ENCODE measurements around the gene ERC1. TPM values are rescaled to one million over a fixed set of nuclear protein-coding genes. Genes with fewer than 3 reads are reported as not detected.

The ERC1 gene
- total RNA-seq, 2 donors from 2014 or later: 18.9 to 72.9 TPM

DNA sequence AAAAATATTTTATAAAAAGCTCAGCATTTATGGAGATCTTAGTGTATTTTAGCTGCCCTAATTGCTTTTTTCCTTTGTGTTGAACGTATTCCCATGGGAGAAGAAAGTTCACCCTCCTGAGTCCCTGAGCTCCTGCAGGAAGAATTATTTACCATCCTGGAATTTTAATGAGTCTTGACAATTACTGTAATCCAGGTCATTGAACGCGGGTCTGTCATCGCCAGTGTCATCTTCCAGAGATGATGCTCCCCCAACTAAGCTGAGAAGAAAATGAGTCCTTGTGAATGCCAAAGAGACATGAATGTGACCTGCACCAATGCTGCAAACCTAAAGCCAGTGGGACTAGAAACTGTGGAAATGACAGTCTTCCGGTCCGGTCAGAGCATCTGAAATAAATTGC is 473.9 kb downstream of the ERC1 start:
- Histone ChIP-seq H3K4me3 (no peak overlapping the region), H3K27ac (no peak overlapping the region), H3K27me3 (replicated peaks; ENCODE audit: insufficient read depth) (no peaks in the 10 kb centered on the region), H3K9me3 (no peaks in the 10 kb centered on the region), H3K36me3 (no peaks in the 10 kb centered on the region), H3K4me1 (replicated peaks) (no peaks in the 10 kb centered on the region)
- TF ChIP-seq POLR2AphosphoS5 (IDR thresholded peaks at IDR 0.05) (no peak), CTCF (IDR thresholded peaks at IDR 0.05) (no peak), POLR2A (IDR thresholded peaks at IDR 0.05) (no peak)
- no peak for DNase-seq (ENCODE audit: low spot score)
- WGBS: 88% methylated on average over 6 of the region's 6 CpGs
- intact Hi-C loops (cut with DNase I): no loop called here

- no peaks in the 10 kb centered on the region for H3K27me3 ChIP-seq (replicated peaks; ENCODE audit: insufficient read depth)
- no peaks in the 10 kb centered on the region for H3K4me1 ChIP-seq (replicated peaks)
- no peak overlapping the region for H3K4me3 ChIP-seq
- DNase-seq (ENCODE audit: low spot score): no peak
- no peak overlapping the region for H3K27ac ChIP-seq
- 91% methylated on average over 11 of the region's 11 CpGs for WGBS
- intact Hi-C loops (cut with DNase I): no loop called here
- H3K36me3 ChIP-seq: no peaks in the 10 kb centered on the region
- no peaks in the 10 kb centered on the region for H3K9me3 ChIP-seq
- TF ChIP-seq POLR2A (IDR thresholded peaks at IDR 0.05) (no peak), CTCF (IDR thresholded peaks at IDR 0.05) (no peak), POLR2AphosphoS5 (IDR thresholded peaks at IDR 0.05) (no peak)
Measured at GRCh38 chr12:1465990-1466389, 475.0 kb downstream of the ERC1 start.

- Histone ChIP-seq H3K27me3 (replicated peaks; ENCODE audit: insufficient read depth) (no peaks in the 10 kb centered on the region), H3K36me3 (no peaks in the 10 kb centered on the region), H3K27ac (no peak overlapping the region), H3K4me1 (replicated peaks) (no peaks in the 10 kb centered on the region), H3K4me3 (no peak overlapping the region), H3K9me3 (no peaks in the 10 kb centered on the region)
- 64% methylated on average over 5 of the region's 5 CpGs for WGBS
- no peak for TF ChIP-seq POLR2AphosphoS5 (IDR thresholded peaks at IDR 0.05)
- no peak for TF ChIP-seq CTCF (IDR thresholded peaks at IDR 0.05)
- no peak for TF ChIP-seq POLR2A (IDR thresholded peaks at IDR 0.05)
- DNase-seq (ENCODE audit: low spot score): no peak
- intact Hi-C loops (cut with DNase I): no loop called here
Measured at GRCh38 chr12:1466481-1467154, 475.6 kb downstream of the ERC1 start.

DNA sequence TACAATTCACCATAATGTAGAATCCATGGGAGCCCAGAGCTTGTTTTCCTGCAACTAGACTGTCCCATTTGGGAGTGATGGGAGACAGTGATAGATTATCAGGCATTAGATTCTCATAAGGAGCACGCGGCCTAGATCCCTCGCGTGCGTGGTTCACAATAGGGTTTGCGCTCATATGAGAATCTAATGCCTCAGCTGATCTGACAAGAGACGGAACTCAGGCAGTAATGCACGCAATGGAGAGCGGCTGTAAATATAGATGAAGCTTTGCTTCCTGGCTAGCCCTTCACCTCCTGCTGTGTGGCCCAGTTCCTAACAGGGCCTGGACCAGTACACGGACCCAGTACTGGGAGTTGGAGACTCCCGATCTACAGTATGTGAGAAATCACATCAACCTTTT is 476.7 kb downstream of the ERC1 start:
- H3K9me3 ChIP-seq: no peaks in the 10 kb centered on the region
- no peak for DNase-seq (ENCODE audit: low spot score)
- H3K4me1 ChIP-seq (replicated peaks): no peaks in the 10 kb centered on the region
- no peaks in the 10 kb centered on the region for H3K36me3 ChIP-seq
- H3K27ac ChIP-seq: no peak overlapping the region
- no peak overlapping the region for H3K4me3 ChIP-seq
- TF ChIP-seq CTCF (IDR thresholded peaks at IDR 0.05) (no peak), POLR2AphosphoS5 (IDR thresholded peaks at IDR 0.05) (no peak), POLR2A (IDR thresholded peaks at IDR 0.05) (no peak)
- WGBS: 97% methylated on average over 11 of the region's 11 CpGs
- intact Hi-C loops (cut with DNase I): no loop called here
- no peaks in the 10 kb centered on the region for H3K27me3 ChIP-seq (replicated peaks; ENCODE audit: insufficient read depth)

GRCh38 chr12:1469070-1469469 is 478.0 kb downstream of the ERC1 start:
- intact Hi-C loops (cut with DNase I): no loop called here
- no peak for DNase-seq (ENCODE audit: low spot score)
- Histone ChIP-seq H3K4me1 (replicated peaks) (no peaks in the 10 kb centered on the region), H3K4me3 (no peak overlapping the region), H3K9me3 (no peaks in the 10 kb centered on the region), H3K27me3 (replicated peaks; ENCODE audit: insufficient read depth) (no peaks in the 10 kb centered on the region), H3K27ac (no peak overlapping the region), H3K36me3 (no peaks in the 10 kb centered on the region)
- 84% methylated on average over 6 of the region's 6 CpGs for WGBS
- no peak for TF ChIP-seq POLR2AphosphoS5 (IDR thresholded peaks at IDR 0.05)
- no peak for TF ChIP-seq POLR2A (IDR thresholded peaks at IDR 0.05)
- no peak for TF ChIP-seq CTCF (IDR thresholded peaks at IDR 0.05)
